Endothelial cell of umbilical vein (primary cell): ENCODE results near the gene LIPG. TPM values are rescaled to one million over a fixed set of nuclear protein-coding genes. Genes with fewer than 3 reads are reported as not detected.

ENCODE experiments used
- BruUV-seq: library from RNA; stranded (reverse); fragments of 400-500 nt; replicated peaks from 2 replicates; lab custom pipeline; 2021; lab: Mats Ljungman, UMichigan
- CTCF ChIA-PET: fragments of 300-600, 350-600 bp; sonication (Branson Sonifier 250); formaldehyde crosslinking; loops from one replicate; lab custom pipeline; 2021; ENCODE audit warnings: antibody characterized with exemption, inconsistent platforms; lab: Charles Lee
- POLR2A ChIA-PET: fragments of 300-600, 350-600 bp; sonication (Branson Sonifier 250); formaldehyde crosslinking; loops from one replicate; lab custom pipeline; 2021; ENCODE audit warnings: antibody characterized with exemption, inconsistent platforms; lab: Charles Lee
- DNase-seq: peaks from one replicate; pipeline ENCODE4 v3.0.0-alpha.2; 2011; ENCODE audit warnings: low read depth, low spot score
- FAIRE-seq: peaks from 2 replicates; lab custom pipeline; 2011; peaks lifted over from hg19 to GRCh38; lab: Jason Lieb, UNC
- H2AFZ ChIP-seq: 2 replicates; pipeline ENCODE4 v1.6.0; 2012; ENCODE audit warnings: low read depth, low read length, control low read depth, inconsistent platforms
- H3K27ac ChIP-seq: 2 replicates; pipeline ENCODE4 v1.5.1; 2011; ENCODE audit warnings: low read depth, mild to moderate bottlenecking, control low read depth, low read length, moderate library complexity; ENCODE audit not compliant: insufficient read depth
- H3K27me3 ChIP-seq, 2 experiments: 2 replicates each; pipeline versions ENCODE4 v1.6.0 to v1.6.1; 2011; ENCODE audit warnings: low read length in 2 of 2, mixed read lengths in 1 of 2; ENCODE audit not compliant: control insufficient read depth in 2 of 2, insufficient read depth in 2 of 2
- H3K36me3 ChIP-seq, 2 experiments: 2 replicates in 1 of 2; 3 replicates in 1 of 2; pipeline ENCODE4 v1.5.1; 2011; ENCODE audit warnings: low read length in 2 of 2, mild to moderate bottlenecking in 1 of 2, moderate library complexity in 1 of 2; ENCODE audit not compliant: control insufficient read depth in 2 of 2, insufficient read depth in 2 of 2; ENCODE audit errors: extremely low read depth in 1 of 2
- H3K4me1 ChIP-seq: 3 replicates; pipeline ENCODE4 v1.5.1; 2011; ENCODE audit warnings: mild to moderate bottlenecking, low read length; ENCODE audit not compliant: control insufficient read depth, insufficient read depth; ENCODE audit errors: extremely low read depth
- H3K4me2 ChIP-seq: 2 replicates; pipeline ENCODE4 v1.6.1; 2011; ENCODE audit warnings: low read length, control low read depth, mixed read lengths; ENCODE audit not compliant: insufficient read depth
- H3K4me3 ChIP-seq, 3 experiments: fragments of 200-600 bp in 1 of 3; sonication (generic), shearing (Covaris generic) in 1 of 3; replicated peaks in 1 of 3; 2 replicates each; pipeline ENCODE4 v1.5.1; 2011 to 2016; ENCODE audit warnings: control low read depth in 3 of 3, low read length in 3 of 3, mild to moderate bottlenecking in 2 of 3, inconsistent platforms in 1 of 3, low read depth in 1 of 3, moderate library complexity in 1 of 3; ENCODE audit not compliant: insufficient read depth in 1 of 3
- H3K79me2 ChIP-seq: 2 replicates; pipeline ENCODE4 v1.6.0; 2012; ENCODE audit warnings: low read length, inconsistent platforms; ENCODE audit not compliant: control insufficient read depth, insufficient read depth
- H3K9ac ChIP-seq: replicated peaks from 2 replicates; pipeline ENCODE3; 2011; ENCODE audit warnings: low read length, control low read depth; ENCODE audit not compliant: insufficient read depth; ENCODE audit errors: extremely low read depth
- H3K9me1 ChIP-seq: replicated peaks from 3 replicates; pipeline ENCODE4 v1.6.0; 2011; ENCODE audit warnings: mild to moderate bottlenecking, low read length; ENCODE audit not compliant: control insufficient read depth, insufficient read depth; ENCODE audit errors: extremely low read depth
- H3K9me3 ChIP-seq: replicated peaks from 2 replicates; pipeline ENCODE4 v1.5.1; 2012; ENCODE audit warnings: low read length, inconsistent platforms; ENCODE audit not compliant: control insufficient read depth, insufficient read depth
- H4K20me1 ChIP-seq: replicated peaks from 2 replicates; pipeline ENCODE3; 2011; ENCODE audit warnings: mild to moderate bottlenecking, low read length; ENCODE audit not compliant: control insufficient read depth, insufficient read depth; ENCODE audit errors: extremely low read depth
- CTCF ChIP-seq, 2 donors: IDR thresholded peaks; 1 replicate in 1 of 2; 2 replicates in 1 of 2; pipeline ENCODE4 v1.5.1; 2011; ENCODE audit warnings: low read length in 2 of 2, mild to moderate bottlenecking in 2 of 2, moderate library complexity in 2 of 2, control low read depth in 1 of 2, inconsistent platforms in 1 of 2, low read depth in 1 of 2; ENCODE audit not compliant: insufficient read depth in 1 of 2; ENCODE audit errors: extremely low read depth in 1 of 2
- EZH2 ChIP-seq: IDR thresholded peaks from 2 replicates; pipeline ENCODE4 v1.6.1; 2012; ENCODE audit warnings: borderline replicate concordance, low read depth, mild to moderate bottlenecking, moderate library complexity, low read length, inconsistent platforms; ENCODE audit not compliant: severe bottlenecking
- FOS ChIP-seq: IDR thresholded peaks from 2 replicates; pipeline ENCODE4 v1.6.1; 2011; ENCODE audit warnings: mild to moderate bottlenecking, low read length, moderate library complexity, borderline replicate concordance; ENCODE audit not compliant: insufficient read depth
- GATA2 ChIP-seq: IDR thresholded peaks from 2 replicates; pipeline ENCODE4 v1.7.0; 2011; ENCODE audit warnings: low read depth, mild to moderate bottlenecking, moderate library complexity, mixed read lengths, low read length; ENCODE audit not compliant: insufficient read length, insufficient read depth
- JUN ChIP-seq: IDR thresholded peaks from 2 replicates; pipeline ENCODE4 v1.6.1; 2011; ENCODE audit warnings: borderline replicate concordance, low read depth; ENCODE audit not compliant: insufficient read length, insufficient read depth
- MAX ChIP-seq: IDR thresholded peaks from 2 replicates; pipeline ENCODE4 v1.6.1; 2011; ENCODE audit not compliant: insufficient read depth, insufficient read length
- MYC ChIP-seq: IDR thresholded peaks from one replicate; pipeline ENCODE4 v1.6.1; 2011; ENCODE audit warnings: mild to moderate bottlenecking, low read depth, low read length
- POLR2A ChIP-seq: IDR thresholded peaks from 2 replicates; pipeline ENCODE4 v1.6.1; 2012; ENCODE audit warnings: low read depth, mild to moderate bottlenecking, control low read depth, low read length
- POLR2AphosphoS5 ChIP-seq: IDR thresholded peaks from 2 replicates; pipeline ENCODE4 v1.6.1; 2012; ENCODE audit warnings: low read depth, mild to moderate bottlenecking, control low read depth, low read length, moderate library complexity; ENCODE audit not compliant: insufficient read depth
- dilution Hi-C: fragments of 300-500 bp; cut with MboI; formaldehyde crosslinking; loops from one replicate; pipeline ENCODE4 v1.15.0; 2019; ENCODE audit warnings: low sequenced_read_pairs; ENCODE audit not compliant: extremely low pct_ligation_motif_present
- intact Hi-C: fragments of 100-400 bp; cut with micrococcal nuclease; formaldehyde crosslinking; loops from one replicate; pipeline ENCODE4 v1.10.0; 2022
- polyA plus RNA-seq, 4 experiments: library from polyadenylated mRNA; depleted of rRNA in 3 of 4; stranded (reverse) in 3 of 4; unstranded in 1 of 4; fragments of >200 nt; gene quantifications; 2 replicates each; pipeline versions ENCODE4 v1.2.1 to v1.2.3, GENCODE V29; 2011 to 2012; ENCODE audit warnings: missing spikeins in 1 of 4
- total RNA-seq: library from RNA; stranded (reverse); gene quantifications from 2 replicates; pipeline ENCODE4 v1.2.3, GENCODE V29; 2021

Gene LIPG
- total and polyA plus RNA-seq, 2 donors (not counting 3 experiments of a cell fraction or from before 2014, with no cell fraction given) = 80.6 to 86.3 TPM

- TF ChIP-seq GATA2 (no peak), POLR2AphosphoS5 (no peak)
- intact Hi-C loops (no loop called here), dilution Hi-C loops (no loop called here)
- DNase-seq (no peak), FAIRE-seq (no peak)
- Histone ChIP-seq H3K9me3 (no peaks in the 10 kb centered on the region), H3K27me3 (no peaks in the 10 kb centered on the region), H3K4me2 (no peak overlapping the region), H3K4me3 (no peak overlapping the region), H3K79me2 (no peaks in the 10 kb centered on the region), H4K20me1 (no peaks in the 10 kb centered on the region), H3K27ac (no peak overlapping the region), H3K9ac (no peak overlapping the region), H3K36me3 (no peaks in the 10 kb centered on the region), H3K4me1 (no peaks in the 10 kb centered on the region), H2AFZ (no peak overlapping the region), H3K9me1 (no peaks in the 10 kb centered on the region)
- POLR2A ChIA-PET = no interaction called here
- CTCF ChIA-PET = no interaction called here
- no TSS peak for BruUV-seq
Observed at GRCh38 chr18:49638209-49638785, 76.4 kb downstream of the LIPG start.

GRCh38 chr18:49638891-49639557 is 77.2 kb downstream of the LIPG start:
- dilution Hi-C loops (no loop called here), intact Hi-C loops (no loop called here)
- Histone ChIP-seq H3K27me3 (no peaks in the 10 kb centered on the region), H4K20me1 (no peaks in the 10 kb centered on the region), H3K9ac (no peak overlapping the region), H3K79me2 (no peaks in the 10 kb centered on the region), H3K9me3 (no peaks in the 10 kb centered on the region), H3K27ac (no peak overlapping the region), H3K4me1 (no peaks in the 10 kb centered on the region), H2AFZ (no peak overlapping the region), H3K9me1 (no peaks in the 10 kb centered on the region), H3K36me3 (no peaks in the 10 kb centered on the region), H3K4me2 (no peak overlapping the region), H3K4me3 (no peak overlapping the region)
- no peak for FAIRE-seq
- TF ChIP-seq MAX = no peak
- TF ChIP-seq CTCF (IDR thresholded peaks at IDR 0.05; ENCODE audit: extremely low read depth in 1 of 2, insufficient read depth in 1 of 2, low read depth in 1 of 2, low read length in 2 of 2) = no peak
- TF ChIP-seq MYC = no peak
- no peak for TF ChIP-seq JUN
- no peak for TF ChIP-seq POLR2AphosphoS5
- no peak for TF ChIP-seq EZH2
- no peak for TF ChIP-seq GATA2
- no peak for TF ChIP-seq FOS
- no peak for TF ChIP-seq POLR2A
- ChIA-PET POLR2A (no interaction called here), CTCF (no interaction called here)
- BruUV-seq = no TSS peak
- no peak for DNase-seq
